Naive thymus-derived CD4-positive, alpha-beta T cell (primary cell): Measurements from ENCODE around the gene NOSIP. TPM values are rescaled to one million over a fixed set of nuclear protein-coding genes. Genes with fewer than 3 reads are reported as not detected.
A peak's percentile ranks its signal among the peaks of the same experiment; 100 is the strongest.

ENCODE experiments used
- ATAC-seq: fragments of 150-1000 bp; cut with Tn5 transposase; 2 replicates; pipeline ENCODE4 v1.10.0; 2021; ENCODE audit warnings: mild to moderate bottlenecking, moderate library complexity
- CTCF ChIA-PET: fragments of 350-600 bp; sonication (Branson Sonifier 250); formaldehyde crosslinking; loops from one replicate; lab custom pipeline; 2021; ENCODE audit warnings: antibody characterized with exemption; lab: Charles Lee
- POLR2A ChIA-PET: fragments of 350-600 bp; sonication (Branson Sonifier 250); formaldehyde crosslinking; loops from one replicate; lab custom pipeline; 2021; ENCODE audit warnings: antibody characterized with exemption, inconsistent platforms; lab: Charles Lee
- DNase-seq, 9 donors: peaks; one replicate each; pipeline versions ENCODE4 v3.0.0 to v3.0.0-alpha.2; 2020 to 2022; ENCODE audit warnings: mixed read lengths in 1 of 9
- H3K27ac ChIP-seq: one replicate; pipeline ENCODE4 v1.7.0; 2013; ENCODE audit warnings: mild to moderate bottlenecking, low read depth, low read length, moderate library complexity
- H3K27me3 ChIP-seq, 2 donors: one replicate each; pipeline ENCODE4 v1.7.0; 2013; ENCODE audit warnings: low read length in 2 of 2, mild to moderate bottlenecking in 2 of 2, moderate library complexity in 2 of 2; ENCODE audit not compliant: control insufficient read depth in 2 of 2, insufficient read depth in 2 of 2
- H3K36me3 ChIP-seq, 3 experiments: 1 replicate in 2 of 3; 2 replicates in 1 of 3; pipeline ENCODE4 v1.7.0; 2013; ENCODE audit warnings: low read length in 3 of 3, mild to moderate bottlenecking in 3 of 3, moderate library complexity in 1 of 3; ENCODE audit not compliant: insufficient read depth in 3 of 3, control insufficient read depth in 2 of 3
- H3K4me1 ChIP-seq, 2 donors: one replicate each; pipeline ENCODE4 v1.7.0; 2013; ENCODE audit warnings: low read length in 2 of 2, mild to moderate bottlenecking in 2 of 2, moderate library complexity in 1 of 2; ENCODE audit not compliant: control insufficient read depth in 2 of 2, insufficient read depth in 2 of 2
- H3K4me3 ChIP-seq: 2 replicates; pipeline ENCODE4 v1.7.0; 2013; ENCODE audit warnings: mild to moderate bottlenecking, low read length
- H3K9me3 ChIP-seq, 3 experiments: 1 replicate in 2 of 3; 2 replicates in 1 of 3; pipeline ENCODE4 v1.7.0; 2013; ENCODE audit warnings: low read length in 3 of 3; ENCODE audit not compliant: control insufficient read depth in 2 of 3
- H3K27ac Mint-ChIP-seq, 9 donors: one replicate each; pipeline ENCODE4 v1.8.0; 2020 to 2022; ENCODE audit warnings: mixed read lengths in 9 of 9, mild to moderate bottlenecking in 8 of 9, moderate library complexity in 5 of 9, inconsistent platforms in 2 of 9
- H3K27me3 Mint-ChIP-seq, 5 donors: one replicate each; pipeline ENCODE4 v1.8.0; 2021 to 2022; ENCODE audit warnings: mixed read lengths in 5 of 5, mild to moderate bottlenecking in 1 of 5
- H3K36me3 Mint-ChIP-seq, 5 donors: one replicate each; pipeline ENCODE4 v1.8.0; 2020 to 2022; ENCODE audit warnings: mixed read lengths in 5 of 5, mild to moderate bottlenecking in 3 of 5, inconsistent platforms in 1 of 5
- H3K4me1 Mint-ChIP-seq, 7 donors: one replicate each; pipeline ENCODE4 v1.8.0; 2020 to 2022; ENCODE audit warnings: mixed read lengths in 7 of 7, mild to moderate bottlenecking in 3 of 7, inconsistent platforms in 1 of 7
- H3K4me3 Mint-ChIP-seq, 10 donors: one replicate each; pipeline ENCODE4 v1.8.0; 2020 to 2022; ENCODE audit warnings: mild to moderate bottlenecking in 10 of 10, mixed read lengths in 10 of 10, moderate library complexity in 6 of 10, inconsistent platforms in 2 of 10
- H3K9me3 Mint-ChIP-seq, 11 donors: one replicate each; pipeline ENCODE4 v1.8.0; 2020 to 2022; ENCODE audit warnings: mixed read lengths in 11 of 11, mild to moderate bottlenecking in 4 of 11, inconsistent platforms in 1 of 11, moderate library complexity in 1 of 11
- intact Hi-C, 2 donors: fragments of 100-400 bp; cut with micrococcal nuclease; formaldehyde crosslinking; loops; one replicate each; pipeline ENCODE4 v1.15.1; 2023
- polyA plus RNA-seq, 2 donors: library from polyadenylated mRNA; unstranded; fragments of 300-500 nt; fragmentation: Illumina TruSeq; gene quantifications; one replicate each; pipeline ENCODE4 v1.2.3, GENCODE V29; 2021
- total RNA-seq, 6 experiments: library from RNA in 5 of 6; stranded (reverse) in 5 of 6; gene quantifications; 1 replicate in 5 of 6; 2 replicates in 1 of 6; pipeline ENCODE4 v1.2.3 and lab custom pipeline; 2021 to 2026

NOSIP gene
- total and polyA plus RNA-seq, 7 experiments from 2014 or later: 222 to 1,232 (median 246) TPM

- CTCF ChIA-PET: interaction anchor here (1.3 kb wide), 1 partner anchor 18 kb away, joined by 3 read pairs; no protein-coding TSS in a partner anchor
- H3K27ac Mint-ChIP-seq: peak overlapping the region in 1 of 9 donors; percentile 61
These were observed 55.4 kb downstream of the NOSIP start for GRCh38 chr19:49524812-49525455.

GRCh38 chr19:49520705-49521319, 59.5 kb downstream of the NOSIP start:
- Histone ChIP-seq H3K9me3 (no peaks in the 10 kb centered on the region), H3K36me3 (peaks cover 0 to 4% (median 0%) of the 10 kb centered on the region in 3 experiments), H3K27me3 (no peaks in the 10 kb centered on the region), H3K4me1 (peaks cover 0 to 3% of the 10 kb centered on the region in 2 donors), H3K27ac (no peak overlapping the region), H3K4me3 (no peak overlapping the region)
- H3K27me3 Mint-ChIP-seq: peaks cover 0 to 12% (median 0%) of the 10 kb centered on the region in 5 donors
- no peak overlapping the region for H3K27ac Mint-ChIP-seq
- intact Hi-C loops: no loop called here
- H3K9me3 Mint-ChIP-seq: no peaks in the 10 kb centered on the region
- ATAC-seq (no peak), DNase-seq (no peak)
- ChIA-PET CTCF (interaction anchor here (0.6 to 0.7 kb wide), 2 partner anchors 9 to 49 kb away, joined by 3 to 5 read pairs; no protein-coding TSS in a partner anchor), POLR2A (interaction anchor here (0.6 kb wide), 1 partner anchor 18 kb away, joined by 6 read pairs; no protein-coding TSS in a partner anchor)
- no peak overlapping the region for H3K4me3 Mint-ChIP-seq
- H3K36me3 Mint-ChIP-seq: peaks cover 1 to 20% (median 5%) of the 10 kb centered on the region in 5 donors
- peaks cover 2 to 43% (median 23%) of the 10 kb centered on the region in 7 donors for H3K4me1 Mint-ChIP-seq

More at GRCh38 chr19:49524812-49525455, 55.4 kb downstream of the NOSIP start:
- Mint-ChIP-seq H3K4me3 (peak overlapping the region in 1 of 10 donors; percentile 46), H3K4me1 (peaks cover 13 to 38% (median 25%) of the 10 kb centered on the region in 7 donors), H3K9me3 (no peaks in the 10 kb centered on the region), H3K27me3 (peaks cover 0 to 13% (median 0%) of the 10 kb centered on the region in 5 donors), H3K36me3 (peaks cover 0 to 11% (median 3%) of the 10 kb centered on the region in 5 donors)
- POLR2A ChIA-PET: interaction anchor here (1.1 kb wide), 2 partner anchors 22 to 25 kb away, joined by 3 read pairs; no protein-coding TSS in a partner anchor
- H3K9me3 ChIP-seq: no peaks in the 10 kb centered on the region
- H3K4me3 ChIP-seq: no peak overlapping the region
- DNase-seq: no peak
- peaks cover 0 to 4% (median 0%) of the 10 kb centered on the region in 3 experiments for H3K36me3 ChIP-seq
- H3K27ac ChIP-seq: no peak overlapping the region
- no peaks in the 10 kb centered on the region for H3K27me3 ChIP-seq
- intact Hi-C loops: no loop called here
- no peak for ATAC-seq
- H3K4me1 ChIP-seq: peaks cover 9% of the 10 kb centered on the region in 2 donors

- peaks cover 0 to 20% (median 5%) of the 10 kb centered on the region in 5 donors for H3K36me3 Mint-ChIP-seq
- peaks cover 6 to 27% of the 10 kb centered on the region in 2 donors for H3K4me1 ChIP-seq
- no peaks in the 10 kb centered on the region for H3K36me3 ChIP-seq
- intact Hi-C loops: no loop called here
- CTCF ChIA-PET: no interaction called here
- H3K27me3 ChIP-seq: no peaks in the 10 kb centered on the region
- no peak for ATAC-seq
- POLR2A ChIA-PET: interaction anchor here (1.0 to 1.4 kb wide), 3 partner anchors 10 to 53 kb away, joined by 3 read pairs; partner anchors contain the start of gene RCN3
- H3K27ac ChIP-seq: no peak overlapping the region
- H3K27me3 Mint-ChIP-seq: peaks cover 0 to 15% (median 0%) of the 10 kb centered on the region in 5 donors
- no peak for DNase-seq
- no peaks in the 10 kb centered on the region for H3K9me3 Mint-ChIP-seq
- peaks cover 10 to 52% (median 29%) of the 10 kb centered on the region in 7 donors for H3K4me1 Mint-ChIP-seq
- H3K4me3 ChIP-seq: no peak overlapping the region
- H3K4me3 Mint-ChIP-seq: no peak overlapping the region
- peak overlapping the region in 2 of 9 donors; percentile 8 to 59 for H3K27ac Mint-ChIP-seq
- no peaks in the 10 kb centered on the region for H3K9me3 ChIP-seq
These were observed 62.3 kb downstream of the NOSIP start for GRCh38 chr19:49518033-49518432.

GRCh38 chr19:49515767-49516166, 64.6 kb downstream of the NOSIP start:
- peaks cover 0 to 19% (median 0%) of the 10 kb centered on the region in 5 donors for H3K27me3 Mint-ChIP-seq
- peaks cover 0 to 17% (median 5%) of the 10 kb centered on the region in 5 donors for H3K36me3 Mint-ChIP-seq
- peak overlapping the region in 6 of 9 donors; percentile 8 to 90 (median 75) for H3K27ac Mint-ChIP-seq
- DNase-seq: no peak
- no peak overlapping the region for H3K4me3 ChIP-seq
- no peaks in the 10 kb centered on the region for H3K9me3 Mint-ChIP-seq
- H3K4me1 Mint-ChIP-seq: peaks cover 23 to 65% (median 44%) of the 10 kb centered on the region in 7 donors
- H3K4me1 ChIP-seq: peaks cover 11 to 40% of the 10 kb centered on the region in 2 donors
- H3K27me3 ChIP-seq: no peaks in the 10 kb centered on the region
- intact Hi-C loops: no loop called here
- ChIA-PET POLR2A (interaction anchor here (1.1 kb wide), 2 partner anchors 12 to 36 kb away, joined by 3 to 4 read pairs; partner anchors contain the start of gene RCN3), CTCF (interaction anchor here (1.4 to 3.3 kb wide), 2 partner anchors 9 to 54 kb away, joined by 5 to 26 read pairs; no protein-coding TSS in a partner anchor)
- no peaks in the 10 kb centered on the region for H3K36me3 ChIP-seq
- H3K9me3 ChIP-seq: no peaks in the 10 kb centered on the region
- H3K27ac ChIP-seq: no peak overlapping the region
- ATAC-seq: peak; percentile 83
- H3K4me3 Mint-ChIP-seq: peak overlapping the region in 8 of 10 donors; percentile 47 to 92 (median 81)

GRCh38 chr19:49514151-49514550, 66.2 kb downstream of the NOSIP start:
- Mint-ChIP-seq H3K27me3 (peaks cover 0 to 13% (median 0%) of the 10 kb centered on the region in 5 donors), H3K4me1 (peaks cover 23 to 61% (median 41%) of the 10 kb centered on the region in 7 donors), H3K9me3 (no peaks in the 10 kb centered on the region), H3K4me3 (peak overlapping the region; percentile 84 to 95 (median 90)), H3K27ac (peak overlapping the region in 3 of 9 donors; percentile 87 to 92 (median 92)), H3K36me3 (peaks cover 0 to 8% (median 3%) of the 10 kb centered on the region in 5 donors)
- POLR2A ChIA-PET: interaction anchor here (0.6 to 2.2 kb wide), 13 partner anchors 10 to 79 kb away, joined by 3 to 14 read pairs (median 5); partner anchors contain the start of genes NOSIP and RCN3
- Histone ChIP-seq H3K27ac (peak overlapping the region; percentile 81), H3K27me3 (no peaks in the 10 kb centered on the region), H3K9me3 (no peaks in the 10 kb centered on the region), H3K4me3 (peak overlapping the region; percentile 61), H3K4me1 (peaks cover 11 to 40% of the 10 kb centered on the region in 2 donors), H3K36me3 (no peaks in the 10 kb centered on the region)
- ATAC-seq: no peak
- CTCF ChIA-PET: interaction anchor here (0.6 to 3.3 kb wide), 6 partner anchors 9 to 56 kb away, joined by 3 to 26 read pairs (median 6); no protein-coding TSS in a partner anchor
- DNase-seq: no peak
- intact Hi-C loops: no loop called here

- H3K27ac ChIP-seq: peak overlapping the region; percentile 81
- no peaks in the 10 kb centered on the region for H3K36me3 ChIP-seq
- peak overlapping the region; percentile 61 for H3K4me3 ChIP-seq
- ChIA-PET CTCF (interaction anchor here (0.9 to 3.3 kb wide), 5 partner anchors 8 to 56 kb away, joined by 3 to 26 read pairs (median 7); no protein-coding TSS in a partner anchor), POLR2A (interaction anchor here (0.7 to 2.2 kb wide), 10 partner anchors 10 to 66 kb away, joined by 4 to 14 read pairs (median 6); partner anchors contain the start of genes NOSIP and RCN3)
- peaks cover 23 to 58% (median 38%) of the 10 kb centered on the region in 7 donors for H3K4me1 Mint-ChIP-seq
- H3K27me3 Mint-ChIP-seq: peaks cover 0 to 13% (median 0%) of the 10 kb centered on the region in 5 donors
- H3K4me1 ChIP-seq: peaks cover 11 to 40% of the 10 kb centered on the region in 2 donors
- H3K27me3 ChIP-seq: no peaks in the 10 kb centered on the region
- peak overlapping the region; percentile 74 to 92 (median 89) for H3K27ac Mint-ChIP-seq
- ATAC-seq (no peak), DNase-seq (no peak)
- H3K4me3 Mint-ChIP-seq: peak overlapping the region; percentile 84 to 95 (median 90)
- no peaks in the 10 kb centered on the region for H3K9me3 Mint-ChIP-seq
- no peaks in the 10 kb centered on the region for H3K9me3 ChIP-seq
- H3K36me3 Mint-ChIP-seq: peaks cover 0 to 6% (median 3%) of the 10 kb centered on the region in 5 donors
- intact Hi-C loops: loop anchor here in 1 of 2 donors (2.0 kb wide), 1 partner anchor 21 kb away; no protein-coding TSS in a partner anchor
These were observed 66.6 kb downstream of the NOSIP start for GRCh38 chr19:49513746-49514118.
